Keratinocyte (primary cell): ENCODE measurements around the gene FRS2. TPM values are rescaled to one million over a fixed set of nuclear protein-coding genes. Genes with fewer than 3 reads are reported as not detected.

ENCODE experiments used
- DNase-seq: peaks from one replicate; pipeline ENCODE4 v3.0.0-alpha.2; 2011; ENCODE audit warnings: low read depth, missing footprints, low spot score
- FAIRE-seq: peaks from 2 replicates; lab custom pipeline; 2011; peaks lifted over from hg19 to GRCh38; lab: Jason Lieb, UNC
- H2AFZ ChIP-seq: 2 replicates; pipeline ENCODE4 v1.6.0; 2012; ENCODE audit warnings: low read length, control low read depth, inconsistent platforms; ENCODE audit not compliant: control insufficient read depth
- H3K27ac ChIP-seq: 2 replicates; pipeline ENCODE4 v1.5.1; 2011; ENCODE audit warnings: low read length; ENCODE audit not compliant: control insufficient read depth, insufficient read depth
- H3K27me3 ChIP-seq: 3 replicates; pipeline ENCODE4 v1.6.0; 2011; ENCODE audit warnings: low read length; ENCODE audit not compliant: control insufficient read depth, insufficient read depth; ENCODE audit errors: extremely low read depth
- H3K36me3 ChIP-seq, 2 experiments: 2 replicates in 1 of 2; 3 replicates in 1 of 2; pipeline ENCODE4 v1.5.1; 2011; ENCODE audit warnings: low read length in 2 of 2, mild to moderate bottlenecking in 1 of 2; ENCODE audit not compliant: control insufficient read depth in 2 of 2, insufficient read depth in 2 of 2; ENCODE audit errors: extremely low read depth in 1 of 2
- H3K4me1 ChIP-seq: 3 replicates; pipeline ENCODE4 v1.5.1; 2011; ENCODE audit warnings: low read length; ENCODE audit not compliant: control insufficient read depth, insufficient read depth; ENCODE audit errors: extremely low read depth
- H3K4me2 ChIP-seq: 3 replicates; pipeline ENCODE4 v1.6.0; 2011; ENCODE audit warnings: low read depth, low read length; ENCODE audit not compliant: control insufficient read depth, insufficient read depth; ENCODE audit errors: extremely low read depth
- H3K4me3 ChIP-seq, 3 experiments: fragments of 200-600 bp in 1 of 3; sonication (generic) in 1 of 3; 2 replicates in 2 of 3; 3 replicates in 1 of 3; pipeline ENCODE4 v1.5.1; 2011 to 2016; ENCODE audit warnings: low read length in 3 of 3, mild to moderate bottlenecking in 3 of 3, control low read depth in 2 of 3, inconsistent platforms in 1 of 3, low read depth in 1 of 3, mixed read lengths in 1 of 3, mixed run types in 1 of 3, moderate library complexity in 1 of 3; ENCODE audit not compliant: control insufficient read depth in 2 of 3, insufficient read depth in 2 of 3; ENCODE audit errors: extremely low read depth in 1 of 3
- H3K79me2 ChIP-seq: 2 replicates; pipeline ENCODE4 v1.6.0; 2012; ENCODE audit warnings: low read length; ENCODE audit not compliant: control insufficient read depth, insufficient read depth
- H3K9ac ChIP-seq: 3 replicates; pipeline ENCODE4 v1.6.0; 2011; ENCODE audit warnings: low read length; ENCODE audit not compliant: control insufficient read depth, insufficient read depth; ENCODE audit errors: extremely low read depth
- H3K9me1 ChIP-seq: 3 replicates; pipeline ENCODE4 v1.6.0; 2011; ENCODE audit warnings: low read length; ENCODE audit not compliant: control insufficient read depth, insufficient read depth; ENCODE audit errors: extremely low read depth
- H3K9me3 ChIP-seq: 2 replicates; pipeline ENCODE4 v1.5.1; 2012; ENCODE audit warnings: low read depth, low read length; ENCODE audit not compliant: control insufficient read depth
- H4K20me1 ChIP-seq: 3 replicates; pipeline ENCODE4 v1.6.0; 2011; ENCODE audit warnings: low read length; ENCODE audit not compliant: control insufficient read depth, insufficient read depth; ENCODE audit errors: extremely low read depth
- EZH2 ChIP-seq: IDR thresholded peaks from one replicate; pipeline ENCODE4 v1.6.1; 2012; ENCODE audit warnings: inconsistent platforms, mild to moderate bottlenecking, low read length, moderate library complexity
- dilution Hi-C: fragments of 300-500 bp; cut with MboI; formaldehyde crosslinking; loops from one replicate; pipeline ENCODE4 v1.7.0; 2020; ENCODE audit warnings: low sequenced_read_pairs; ENCODE audit not compliant: extremely low pct_ligation_motif_present
- polyA plus RNA-seq, 5 experiments: library from polyadenylated mRNA; depleted of rRNA in 3 of 5; stranded (reverse) in 3 of 5; stranded (forward) in 1 of 5; unstranded in 1 of 5; fragments of >200 nt; gene quantifications; 1 replicate in 1 of 5; 2 replicates in 3 of 5; 3 replicates in 1 of 5; pipeline versions ENCODE4 v1.2.1 to v1.2.3, GENCODE V29; 2011 to 2012; ENCODE audit warnings: missing spikeins in 2 of 5, low read depth in 1 of 5, low replicate concordance in 1 of 5
- TF ChIP-seq, protein P1 (sequence below), 3 experiments: IDR thresholded peaks in 1 of 3; conservative IDR thresholded peaks in 1 of 3; optimal IDR thresholded peaks in 1 of 3; 2 replicates in 2 of 3; 3 replicates in 1 of 3; pipeline versions ENCODE3 to v1.5.1; 2011; ENCODE audit warnings: low read length in 3 of 3, mild to moderate bottlenecking in 3 of 3, moderate library complexity in 2 of 3, control low read depth in 1 of 3, inconsistent platforms in 1 of 3; ENCODE audit not compliant: insufficient read depth in 2 of 3; ENCODE audit errors: extremely low read depth in 1 of 3

FRS2 gene
- polyA plus RNA-seq, 1 donor (not counting 4 experiments of a cell fraction or from before 2014, with no cell fraction given): 28.6 TPM

DNA sequence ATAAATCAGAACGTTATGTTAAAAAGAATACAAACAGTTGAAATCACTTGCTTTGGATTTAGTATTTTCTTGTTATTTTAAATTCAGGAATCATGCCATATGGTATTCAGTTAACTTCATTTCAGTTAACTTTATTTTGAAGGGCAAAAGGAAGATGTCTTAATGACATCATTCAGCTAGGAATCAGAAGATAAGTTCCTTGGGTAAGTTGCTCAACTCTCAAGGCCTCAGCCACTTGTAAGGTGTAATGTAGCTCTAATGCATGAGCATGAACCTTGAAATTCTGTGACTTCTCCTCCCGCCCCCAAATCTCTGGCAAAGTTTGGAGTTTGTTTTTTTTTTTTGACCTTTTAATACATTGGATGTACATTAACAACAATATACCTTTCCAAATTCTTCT is 42.6 kb downstream of the FRS2 start:
- H4K20me1 ChIP-seq: peaks cover 2% of the 10 kb centered on the region
- no peak overlapping the region for H3K4me2 ChIP-seq
- no peak for DNase-seq
- FAIRE-seq: no peak
- TF ChIP-seq, protein P1, sequence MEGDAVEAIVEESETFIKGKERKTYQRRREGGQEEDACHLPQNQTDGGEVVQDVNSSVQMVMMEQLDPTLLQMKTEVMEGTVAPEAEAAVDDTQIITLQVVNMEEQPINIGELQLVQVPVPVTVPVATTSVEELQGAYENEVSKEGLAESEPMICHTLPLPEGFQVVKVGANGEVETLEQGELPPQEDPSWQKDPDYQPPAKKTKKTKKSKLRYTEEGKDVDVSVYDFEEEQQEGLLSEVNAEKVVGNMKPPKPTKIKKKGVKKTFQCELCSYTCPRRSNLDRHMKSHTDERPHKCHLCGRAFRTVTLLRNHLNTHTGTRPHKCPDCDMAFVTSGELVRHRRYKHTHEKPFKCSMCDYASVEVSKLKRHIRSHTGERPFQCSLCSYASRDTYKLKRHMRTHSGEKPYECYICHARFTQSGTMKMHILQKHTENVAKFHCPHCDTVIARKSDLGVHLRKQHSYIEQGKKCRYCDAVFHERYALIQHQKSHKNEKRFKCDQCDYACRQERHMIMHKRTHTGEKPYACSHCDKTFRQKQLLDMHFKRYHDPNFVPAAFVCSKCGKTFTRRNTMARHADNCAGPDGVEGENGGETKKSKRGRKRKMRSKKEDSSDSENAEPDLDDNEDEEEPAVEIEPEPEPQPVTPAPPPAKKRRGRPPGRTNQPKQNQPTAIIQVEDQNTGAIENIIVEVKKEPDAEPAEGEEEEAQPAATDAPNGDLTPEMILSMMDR (optimal IDR thresholded peaks at IDR 0.05 in 1 of 3, IDR thresholded peaks at IDR 0.05 in 1 of 3, conservative IDR thresholded peaks at IDR 0.05 in 1 of 3; ENCODE audit: extremely low read depth in 1 of 3, insufficient read depth in 2 of 3, low read length in 3 of 3): no peak
- TF ChIP-seq EZH2: no peak
- no peaks in the 10 kb centered on the region for H3K9me3 ChIP-seq
- H2AFZ ChIP-seq: no peak overlapping the region
- H3K4me3 ChIP-seq: no peak overlapping the region
- peaks cover 79% of the 10 kb centered on the region for H3K79me2 ChIP-seq
- no peaks in the 10 kb centered on the region for H3K27me3 ChIP-seq
- peaks cover 11% of the 10 kb centered on the region for H3K4me1 ChIP-seq
- no peak overlapping the region for H3K27ac ChIP-seq
- dilution Hi-C loops: no loop called here
- no peak overlapping the region for H3K9ac ChIP-seq
- no peaks in the 10 kb centered on the region for H3K9me1 ChIP-seq
- no peaks in the 10 kb centered on the region for H3K36me3 ChIP-seq

DNA sequence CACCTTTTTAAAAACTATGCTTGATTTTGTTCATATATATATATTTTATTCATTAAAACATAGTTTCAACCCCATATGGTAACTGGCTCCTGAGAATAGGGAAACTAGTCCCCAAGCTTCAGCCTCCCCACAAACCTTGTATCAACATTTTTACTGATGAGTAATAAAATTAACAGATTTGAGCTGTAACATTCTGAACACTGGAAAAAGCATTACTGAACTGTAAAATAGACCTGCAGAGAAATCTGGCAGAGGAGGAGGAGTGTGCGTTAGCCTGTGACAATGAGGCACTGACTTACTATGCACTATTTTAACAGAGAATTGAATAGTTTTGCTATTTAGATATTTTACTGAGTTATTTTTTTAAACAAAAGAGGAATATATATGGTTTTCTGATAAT is 43.1 kb downstream of the FRS2 start:
- H3K4me1 ChIP-seq: peaks cover 11% of the 10 kb centered on the region
- no peaks in the 10 kb centered on the region for H3K36me3 ChIP-seq
- no peak overlapping the region for H2AFZ ChIP-seq
- H3K4me3 ChIP-seq: no peak overlapping the region
- H3K27ac ChIP-seq: no peak overlapping the region
- FAIRE-seq (no peak), DNase-seq (no peak)
- no peak overlapping the region for H3K9ac ChIP-seq
- no peaks in the 10 kb centered on the region for H3K9me3 ChIP-seq
- no peak overlapping the region for H3K4me2 ChIP-seq
- peaks cover 80% of the 10 kb centered on the region for H3K79me2 ChIP-seq
- dilution Hi-C loops: no loop called here
- TF ChIP-seq EZH2: no peak
- TF ChIP-seq, protein P1 (optimal IDR thresholded peaks at IDR 0.05 in 1 of 3, IDR thresholded peaks at IDR 0.05 in 1 of 3, conservative IDR thresholded peaks at IDR 0.05 in 1 of 3; ENCODE audit: extremely low read depth in 1 of 3, insufficient read depth in 2 of 3, low read length in 3 of 3): no peak
- H3K27me3 ChIP-seq: no peaks in the 10 kb centered on the region
- H3K9me1 ChIP-seq: no peaks in the 10 kb centered on the region
- H4K20me1 ChIP-seq: peaks cover 2% of the 10 kb centered on the region
